MM.1S (cell line): ENCODE measurements around the gene HOMER2.

Experiments used
- DNase-seq: peaks from one replicate; pipeline ENCODE4 v3.0.0-alpha.2; 2015
- H2AFZ ChIP-seq: fragments of 300-600 bp; sonication (generic); 2 replicates; pipeline ENCODE4 v1.6.0; 2016; ENCODE audit warnings: antibody characterized with exemption, low read length
- H3F3A ChIP-seq: fragments of 300-600 bp; sonication (generic); 2 replicates; pipeline ENCODE4 v1.6.1; 2016; ENCODE audit warnings: mild to moderate bottlenecking, antibody characterized with exemption, low read length, moderate library complexity, mixed read lengths; ENCODE audit not compliant: insufficient read depth
- H3K27ac ChIP-seq: fragments of 300-600 bp; sonication (generic); 2 replicates; pipeline ENCODE4 v1.5.1; 2016; ENCODE audit warnings: mild to moderate bottlenecking, low read length
- H3K27me3 ChIP-seq: fragments of 300-600 bp; sonication (generic); replicated peaks from 2 replicates; pipeline ENCODE4 v1.6.0; 2016; ENCODE audit warnings: low read length; ENCODE audit not compliant: insufficient read depth
- H3K36me3 ChIP-seq: fragments of 300-600 bp; sonication (generic); replicated peaks from 2 replicates; pipeline ENCODE4 v1.6.1; 2016; ENCODE audit warnings: mild to moderate bottlenecking, low read length, mixed read lengths; ENCODE audit not compliant: insufficient read depth
- H3K4me1 ChIP-seq: fragments of 300-600 bp; sonication (generic); 2 replicates; pipeline ENCODE4 v1.6.1; 2016; ENCODE audit warnings: low read length, mixed read lengths
- H3K4me2 ChIP-seq: fragments of 300-600 bp; sonication (generic); 2 replicates; pipeline ENCODE4 v1.6.0; 2016; ENCODE audit warnings: low read depth, low read length
- H3K4me3 ChIP-seq: fragments of 300-600 bp; sonication (generic); 2 replicates; pipeline ENCODE4 v1.5.1; 2016; ENCODE audit warnings: low read length, mixed read lengths
- H3K79me2 ChIP-seq: fragments of 300-600 bp; sonication (generic); 2 replicates; pipeline ENCODE4 v1.6.1; 2016; ENCODE audit warnings: mixed run types, low read length, mixed read lengths
- H3K9ac ChIP-seq: fragments of 300-600 bp; sonication (generic); 2 replicates; pipeline ENCODE4 v1.6.1; 2016; ENCODE audit warnings: low read length, mixed read lengths
- H3K9me2 ChIP-seq: fragments of 300-600 bp; sonication (generic); replicated peaks from 2 replicates; pipeline ENCODE4 v1.6.1; 2016; ENCODE audit warnings: mild to moderate bottlenecking, low read length, mixed read lengths; ENCODE audit not compliant: insufficient read depth
- H3K9me3 ChIP-seq: fragments of 300-600 bp; sonication (generic); replicated peaks from 2 replicates; pipeline ENCODE4 v1.6.1; 2016; ENCODE audit warnings: mild to moderate bottlenecking, low read length, mixed read lengths; ENCODE audit not compliant: insufficient read depth
- H4K20me1 ChIP-seq: fragments of 300-600 bp; sonication (generic); 2 replicates; pipeline ENCODE4 v1.6.1; 2016; ENCODE audit warnings: mild to moderate bottlenecking, low read length, moderate library complexity, mixed read lengths; ENCODE audit not compliant: insufficient read depth
- EZH2 ChIP-seq: fragments of 300-600 bp; sonication (generic); optimal IDR thresholded peaks from 2 replicates; pipeline ENCODE3; 2017; ENCODE audit warnings: low read depth, mild to moderate bottlenecking, antibody characterized with exemption, low read length, mixed read lengths
- EZH2phosphoT487 ChIP-seq: fragments of 300-600 bp; sonication (generic); IDR thresholded peaks from 2 replicates; pipeline ENCODE4 v1.6.1; 2018; ENCODE audit warnings: antibody characterized with exemption, low read length
- TF ChIP-seq, protein P1 (sequence below): fragments of 300-600 bp; sonication (generic); IDR thresholded peaks from 2 replicates; pipeline ENCODE4 v1.5.1; 2016; ENCODE audit warnings: antibody characterized with exemption, low read length, mixed read lengths

HOMER2 gene

DNA sequence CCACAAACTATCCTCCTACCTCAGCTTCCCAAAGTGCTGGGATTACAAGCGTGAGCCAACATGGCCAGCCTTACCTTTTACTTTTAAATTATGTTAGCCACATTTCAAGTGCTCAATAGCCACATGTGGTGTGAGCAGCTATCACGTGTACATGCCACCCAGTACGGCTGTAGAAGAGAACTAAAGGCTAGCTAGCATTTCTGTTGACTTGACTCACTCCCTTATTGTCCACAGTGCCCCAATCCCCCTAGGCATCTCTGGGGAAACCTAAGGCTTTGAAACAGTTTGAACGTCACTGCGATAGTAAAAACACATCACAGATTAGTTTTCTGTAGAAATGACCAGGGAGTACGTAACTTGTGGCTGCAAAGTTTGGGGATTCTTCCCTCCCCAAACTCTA, 46.9 kb upstream of the HOMER2 start:
- Histone ChIP-seq H4K20me1 (no peaks in the 10 kb centered on the region), H3K27ac (no peak overlapping the region), H3K9me2 (no peaks in the 10 kb centered on the region), H3K9ac (no peak overlapping the region), H3K9me3 (no peaks in the 10 kb centered on the region), H3F3A (no peaks in the 10 kb centered on the region), H3K36me3 (no peaks in the 10 kb centered on the region), H3K4me1 (peaks cover 5% of the 10 kb centered on the region; the same call in 1 of the 2 replicates), H3K4me3 (no peak overlapping the region), H3K4me2 (no peak overlapping the region), H2AFZ (no peak overlapping the region), H3K79me2 (no peaks in the 10 kb centered on the region), H3K27me3 (no peaks in the 10 kb centered on the region)
- DNase-seq, result no peak
- TF ChIP-seq EZH2, result no peak

- no peaks in the 10 kb centered on the region for H3K27me3 ChIP-seq
- no peaks in the 10 kb centered on the region for H3K9me2 ChIP-seq
- no peaks in the 10 kb centered on the region for H3K79me2 ChIP-seq
- no peaks in the 10 kb centered on the region for H4K20me1 ChIP-seq
- no peaks in the 10 kb centered on the region for H3K9me3 ChIP-seq
- H3K9ac ChIP-seq, result no peak overlapping the region
- H2AFZ ChIP-seq, result no peak overlapping the region
- no peak for DNase-seq
- TF ChIP-seq, protein P1, sequence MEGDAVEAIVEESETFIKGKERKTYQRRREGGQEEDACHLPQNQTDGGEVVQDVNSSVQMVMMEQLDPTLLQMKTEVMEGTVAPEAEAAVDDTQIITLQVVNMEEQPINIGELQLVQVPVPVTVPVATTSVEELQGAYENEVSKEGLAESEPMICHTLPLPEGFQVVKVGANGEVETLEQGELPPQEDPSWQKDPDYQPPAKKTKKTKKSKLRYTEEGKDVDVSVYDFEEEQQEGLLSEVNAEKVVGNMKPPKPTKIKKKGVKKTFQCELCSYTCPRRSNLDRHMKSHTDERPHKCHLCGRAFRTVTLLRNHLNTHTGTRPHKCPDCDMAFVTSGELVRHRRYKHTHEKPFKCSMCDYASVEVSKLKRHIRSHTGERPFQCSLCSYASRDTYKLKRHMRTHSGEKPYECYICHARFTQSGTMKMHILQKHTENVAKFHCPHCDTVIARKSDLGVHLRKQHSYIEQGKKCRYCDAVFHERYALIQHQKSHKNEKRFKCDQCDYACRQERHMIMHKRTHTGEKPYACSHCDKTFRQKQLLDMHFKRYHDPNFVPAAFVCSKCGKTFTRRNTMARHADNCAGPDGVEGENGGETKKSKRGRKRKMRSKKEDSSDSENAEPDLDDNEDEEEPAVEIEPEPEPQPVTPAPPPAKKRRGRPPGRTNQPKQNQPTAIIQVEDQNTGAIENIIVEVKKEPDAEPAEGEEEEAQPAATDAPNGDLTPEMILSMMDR, result no peak
- no peak for TF ChIP-seq EZH2
- TF ChIP-seq EZH2phosphoT487, result no peak
- peaks cover 5% of the 10 kb centered on the region; the same call in 1 of the 2 replicates for H3K4me1 ChIP-seq
- H3K4me2 ChIP-seq, result no peak overlapping the region
- H3K4me3 ChIP-seq, result no peak overlapping the region
- no peak overlapping the region for H3K27ac ChIP-seq
- H3K36me3 ChIP-seq, result no peaks in the 10 kb centered on the region
- no peaks in the 10 kb centered on the region for H3F3A ChIP-seq
Observed at GRCh38 chr15:82995938-82996337, 43.4 kb upstream of the HOMER2 start.

DNA sequence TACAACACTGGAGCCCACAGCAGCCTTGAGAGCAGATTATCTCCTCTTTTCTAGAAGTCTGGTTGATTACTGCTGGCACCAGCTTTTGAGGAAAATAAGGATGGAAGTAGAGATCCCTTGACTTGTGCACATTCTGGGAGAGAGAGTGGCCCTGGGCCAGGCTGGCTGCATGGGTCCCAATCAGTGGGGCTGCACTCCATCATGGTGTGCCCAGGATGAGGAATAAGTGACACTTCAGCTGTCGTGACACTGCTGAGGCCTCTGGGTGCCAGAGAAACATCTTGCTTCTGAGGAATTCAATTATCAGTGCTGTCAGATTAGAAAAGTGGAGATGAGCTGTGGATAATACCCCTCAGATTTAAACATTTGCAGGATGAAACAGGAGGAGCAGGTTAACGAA, 42.6 kb upstream of the HOMER2 start:
- no peak overlapping the region for H3K4me3 ChIP-seq
- no peaks in the 10 kb centered on the region for H3K9me3 ChIP-seq
- H3K9me2 ChIP-seq, result no peaks in the 10 kb centered on the region
- H3K4me2 ChIP-seq, result no peak overlapping the region
- DNase-seq, result no peak
- no peaks in the 10 kb centered on the region for H3F3A ChIP-seq
- H3K27ac ChIP-seq, result no peak overlapping the region
- no peaks in the 10 kb centered on the region for H3K27me3 ChIP-seq
- H2AFZ ChIP-seq, result no peak overlapping the region
- H4K20me1 ChIP-seq, result no peaks in the 10 kb centered on the region
- H3K4me1 ChIP-seq, result peaks cover 3% of the 10 kb centered on the region; the same call in 1 of the 2 replicates
- no peaks in the 10 kb centered on the region for H3K36me3 ChIP-seq
- no peaks in the 10 kb centered on the region for H3K79me2 ChIP-seq
- no peak overlapping the region for H3K9ac ChIP-seq
- TF ChIP-seq EZH2, result no peak

DNA sequence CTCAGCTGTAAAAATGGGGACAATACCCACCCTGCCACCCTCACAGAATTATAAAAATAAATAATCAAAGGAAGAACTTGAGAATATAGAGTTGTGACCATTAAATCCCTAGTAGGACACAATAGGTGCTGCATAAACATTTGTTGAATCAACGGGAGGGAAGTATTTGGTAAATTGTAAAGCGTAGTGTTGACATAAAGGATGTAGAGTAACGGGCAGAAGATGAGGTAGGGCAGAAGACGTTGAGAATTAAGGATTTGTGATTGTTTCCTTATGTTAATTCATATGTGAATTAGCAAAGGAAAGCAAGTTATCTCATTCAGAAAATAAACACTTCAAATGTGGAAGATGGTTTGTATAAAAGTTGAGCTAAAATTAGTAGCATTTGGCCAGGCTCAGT, 40.6 kb upstream of the HOMER2 start:
- Histone ChIP-seq H2AFZ (no peak overlapping the region), H3K4me2 (no peak overlapping the region), H3K9me2 (no peaks in the 10 kb centered on the region), H3K9ac (no peak overlapping the region), H3K9me3 (no peaks in the 10 kb centered on the region), H3K79me2 (peaks cover 4% of the 10 kb centered on the region; the same call in 1 of the 2 replicates), H3K4me1 (no peaks in the 10 kb centered on the region), H4K20me1 (no peaks in the 10 kb centered on the region), H3K27ac (no peak overlapping the region), H3K4me3 (no peak overlapping the region), H3K36me3 (no peaks in the 10 kb centered on the region), H3K27me3 (no peaks in the 10 kb centered on the region), H3F3A (no peaks in the 10 kb centered on the region)
- no peak for TF ChIP-seq EZH2phosphoT487
- no peak for TF ChIP-seq EZH2
- TF ChIP-seq, protein P1, result no peak
- no peak for DNase-seq
